Fibroblast of pulmonary artery (primary cell): Measurements from ENCODE around the gene CCDC33.
A peak's percentile ranks its signal among the peaks of the same experiment; 100 is the strongest.

Source experiments
- DNase-seq: peaks from one replicate; pipeline ENCODE4 v3.0.0-alpha.2; 2010; ENCODE audit warnings: low read depth
- H3K4me3 ChIP-seq: replicated peaks from 2 replicates; pipeline ENCODE4 v1.5.1; 2011; ENCODE audit warnings: low read depth, mild to moderate bottlenecking, control low read depth, low read length, moderate library complexity
- TF ChIP-seq, protein P1 (sequence below): IDR thresholded peaks from 2 replicates; pipeline ENCODE4 v1.5.1; 2011; ENCODE audit warnings: mild to moderate bottlenecking, control low read depth, low read length, inconsistent platforms; ENCODE audit errors: missing control alignments

Gene CCDC33

GRCh38 chr15:74235962-74236361 lies at the start of gene CCDC33:
Gene CCDC33, plus strand, starts transcription at chr15:74236326. Its CDS starts 394 bp downstream, at chr15:74236720.
- TF ChIP-seq, protein P1, sequence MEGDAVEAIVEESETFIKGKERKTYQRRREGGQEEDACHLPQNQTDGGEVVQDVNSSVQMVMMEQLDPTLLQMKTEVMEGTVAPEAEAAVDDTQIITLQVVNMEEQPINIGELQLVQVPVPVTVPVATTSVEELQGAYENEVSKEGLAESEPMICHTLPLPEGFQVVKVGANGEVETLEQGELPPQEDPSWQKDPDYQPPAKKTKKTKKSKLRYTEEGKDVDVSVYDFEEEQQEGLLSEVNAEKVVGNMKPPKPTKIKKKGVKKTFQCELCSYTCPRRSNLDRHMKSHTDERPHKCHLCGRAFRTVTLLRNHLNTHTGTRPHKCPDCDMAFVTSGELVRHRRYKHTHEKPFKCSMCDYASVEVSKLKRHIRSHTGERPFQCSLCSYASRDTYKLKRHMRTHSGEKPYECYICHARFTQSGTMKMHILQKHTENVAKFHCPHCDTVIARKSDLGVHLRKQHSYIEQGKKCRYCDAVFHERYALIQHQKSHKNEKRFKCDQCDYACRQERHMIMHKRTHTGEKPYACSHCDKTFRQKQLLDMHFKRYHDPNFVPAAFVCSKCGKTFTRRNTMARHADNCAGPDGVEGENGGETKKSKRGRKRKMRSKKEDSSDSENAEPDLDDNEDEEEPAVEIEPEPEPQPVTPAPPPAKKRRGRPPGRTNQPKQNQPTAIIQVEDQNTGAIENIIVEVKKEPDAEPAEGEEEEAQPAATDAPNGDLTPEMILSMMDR: no peak
- no peak within 1 kb of the TSS for H3K4me3 ChIP-seq
- no peak for DNase-seq

DNA sequence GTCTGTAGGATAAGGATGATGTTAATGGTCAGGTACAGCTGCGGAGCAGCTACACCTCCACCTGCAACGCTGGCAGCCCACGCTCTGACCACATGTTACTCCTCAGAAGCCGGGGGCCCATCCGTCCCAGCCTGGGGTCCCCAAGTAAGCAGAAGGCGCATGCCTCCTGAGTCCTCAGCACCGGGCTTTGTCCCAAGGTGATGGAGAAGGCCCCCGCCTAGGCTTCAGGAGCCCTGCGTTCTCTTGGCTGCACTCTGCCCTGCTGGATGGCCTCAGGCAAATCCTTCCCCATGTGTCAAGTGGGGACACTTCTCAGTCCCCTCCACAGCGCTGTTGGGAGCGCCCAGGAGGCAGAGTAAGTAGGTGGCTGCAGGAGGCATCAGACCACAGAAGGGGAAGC lies 47.9 kb upstream of the CCDC33 start:
- no peak overlapping the region for H3K4me3 ChIP-seq
- DNase-seq: no peak
- TF ChIP-seq, protein P1: no peak

- H3K4me3 ChIP-seq: no peak overlapping the region
- DNase-seq: no peak
- TF ChIP-seq, protein P1: no peak
Observed at GRCh38 chr15:74191798-74192197, 44.3 kb upstream of the CCDC33 start.

DNA sequence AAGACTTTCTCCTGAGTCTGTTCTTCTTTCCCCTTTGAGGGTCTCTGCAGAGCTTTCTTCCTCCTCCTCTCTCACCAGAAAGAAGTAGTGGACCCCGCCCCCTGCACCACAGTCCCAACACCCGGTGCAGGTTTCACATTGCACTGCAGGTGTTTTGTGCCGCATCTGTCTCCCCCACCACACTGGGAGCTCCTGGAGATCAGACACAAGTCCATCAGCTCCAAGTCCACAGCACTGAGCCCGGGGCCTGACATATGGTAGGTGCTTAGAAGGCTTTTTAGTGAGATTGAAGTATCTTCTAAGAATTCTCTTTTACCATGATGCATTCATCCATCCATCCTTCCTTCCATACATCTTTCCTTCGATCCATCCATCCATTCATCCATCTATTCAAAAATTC lies 43.4 kb upstream of the CCDC33 start:
- DNase-seq: no peak
- H3K4me3 ChIP-seq: no peak overlapping the region
- TF ChIP-seq, protein P1: no peak

GRCh38 chr15:74193299-74193718 lies 42.8 kb upstream of the CCDC33 start:
- peak; percentile 81 for DNase-seq
- no peak overlapping the region for H3K4me3 ChIP-seq
- TF ChIP-seq, protein P1: no peak

GRCh38 chr15:74193905-74194304 lies 42.2 kb upstream of the CCDC33 start:
- TF ChIP-seq, protein P1: no peak
- DNase-seq: no peak
- no peak overlapping the region for H3K4me3 ChIP-seq
